GM12878 (cell line): ENCODE results near the gene TTR. TPM values are rescaled to one million over a fixed set of nuclear protein-coding genes. Genes with fewer than 3 reads are reported as not detected.
A peak's percentile ranks its signal among the peaks of the same experiment; 100 is the strongest.

Source experiments
- ATAC-seq: fragments of 200-7000 bp; cut with Tn5 transposase; 3 replicates; pipeline ENCODE4 v1.9.1; 2020; ENCODE audit warnings: mild to moderate bottlenecking, moderate library complexity
- BruUV-seq: library from RNA; stranded (reverse); fragments of 400-500 nt; replicated peaks from 2 replicates; lab custom pipeline; 2021; lab: Mats Ljungman, UMichigan
- CTCF ChIA-PET: fragments of 300-600 bp; sonication (Branson Sonifier 250); formaldehyde crosslinking; extraction: SDS; loops from one replicate; lab custom pipeline; 2021; ENCODE audit warnings: inconsistent platforms; lab: Yijun Ruan, JAX
- POLR2A ChIA-PET: fragments of 350-600 bp; formaldehyde crosslinking; extraction: SDS; loops from one replicate; lab custom pipeline; 2021; ENCODE audit warnings: inconsistent platforms; lab: Charles Lee
- RAD21 ChIA-PET: fragments of 300-600 bp; sonication (Branson Sonifier 250); formaldehyde crosslinking; loops from one replicate; lab custom pipeline; 2023; ENCODE audit warnings: antibody characterized with exemption; ENCODE audit not compliant: unreplicated experiment; lab: Charles Lee
- SMC1A ChIA-PET: fragments of 300-600 bp; sonication (Branson Sonifier 250); formaldehyde crosslinking; loops from one replicate; lab custom pipeline; 2023; ENCODE audit not compliant: unreplicated experiment, uncharacterized antibody; lab: Charles Lee
- DNase-seq: peaks from one replicate; pipeline ENCODE4 v3.0.0-alpha.2; 2011; ENCODE audit warnings: low read depth, low spot score
- FAIRE-seq: peaks from 3 replicates; lab custom pipeline; 2011; peaks lifted over from hg19 to GRCh38; lab: Jason Lieb, UNC
- H2AFZ ChIP-seq: 2 replicates; pipeline ENCODE4 v1.6.0; 2011; ENCODE audit warnings: low read depth, low read length, control low read depth; ENCODE audit not compliant: control insufficient read depth
- H3K27ac ChIP-seq: 2 replicates; pipeline ENCODE4 v1.5.1; 2011; ENCODE audit warnings: control low read depth; ENCODE audit not compliant: control insufficient read depth, insufficient read depth
- H3K27me3 ChIP-seq, 2 experiments: replicated peaks in 1 of 2; 2 replicates each; pipeline versions ENCODE4 v1.6.0 to v1.6.1; 2011; ENCODE audit warnings: low read length in 1 of 2; ENCODE audit not compliant: control insufficient read depth in 2 of 2, insufficient read depth in 2 of 2
- H3K36me3 ChIP-seq, 2 experiments: 2 replicates each; pipeline ENCODE4 v1.5.1; 2011; ENCODE audit warnings: low read length in 1 of 2; ENCODE audit not compliant: control insufficient read depth in 2 of 2, insufficient read depth in 2 of 2
- H3K4me1 ChIP-seq: 2 replicates; pipeline ENCODE4 v1.6.1; 2011; ENCODE audit warnings: mild to moderate bottlenecking, low read length, moderate library complexity, mixed read lengths; ENCODE audit not compliant: control insufficient read depth, insufficient read depth
- H3K4me2 ChIP-seq: 2 replicates; pipeline ENCODE4 v1.6.0; 2011; ENCODE audit warnings: control low read depth; ENCODE audit not compliant: control insufficient read depth, insufficient read depth
- H3K4me3 ChIP-seq: fragments of 200-600 bp; sonication (generic); 2 replicates; pipeline ENCODE4 v1.5.1; 2016
- H3K79me2 ChIP-seq: 2 replicates; pipeline ENCODE4 v1.6.0; 2011; ENCODE audit warnings: low read length; ENCODE audit not compliant: control insufficient read depth, insufficient read depth
- H3K9ac ChIP-seq: 2 replicates; pipeline ENCODE4 v1.8.0; 2011; ENCODE audit warnings: low read length, control low read depth, mixed read lengths; ENCODE audit not compliant: control insufficient read depth, insufficient read depth
- H3K9me3 ChIP-seq: replicated peaks from 3 replicates; pipeline ENCODE4 v1.5.1; 2011; ENCODE audit warnings: mild to moderate bottlenecking, low read length; ENCODE audit not compliant: control insufficient read depth, insufficient read depth
- H4K20me1 ChIP-seq: 2 replicates; pipeline ENCODE4 v1.6.0; 2011; ENCODE audit not compliant: control insufficient read depth, insufficient read depth
- HCFC1 ChIP-seq: fragments of 150-350 bp; IDR thresholded peaks from 2 replicates; pipeline ENCODE4 v1.6.1; 2014; ENCODE audit warnings: low read length
- JUND ChIP-seq: IDR thresholded peaks from 2 replicates; pipeline ENCODE4 v1.6.1; 2012; ENCODE audit warnings: low read depth, mild to moderate bottlenecking, low read length, improper control_type of control experiment, moderate library complexity
- MEF2A ChIP-seq: IDR thresholded peaks from 2 replicates; pipeline ENCODE4 v1.6.1; 2011; ENCODE audit warnings: low read depth, mild to moderate bottlenecking, low read length, moderate library complexity; ENCODE audit not compliant: insufficient read depth
- NBN ChIP-seq: fragments of 450-650 bp; IDR thresholded peaks from 2 replicates; pipeline ENCODE4 v1.6.1; 2016
- PRDM15 ChIP-seq: fragments of 450-650 bp; formaldehyde crosslinking; IDR thresholded peaks from 2 replicates; pipeline ENCODE4 v1.4.0; 2020; ENCODE audit warnings: mild to moderate bottlenecking, moderate library complexity
- SMAD1 ChIP-seq: fragments of 450-650 bp; IDR thresholded peaks from 2 replicates; pipeline ENCODE4 v1.6.1; 2018; ENCODE audit warnings: mild to moderate bottlenecking, low read depth; ENCODE audit not compliant: partially characterized antibody
- SPI1 ChIP-seq: IDR thresholded peaks from 2 replicates; pipeline ENCODE4 v1.6.1; 2011; ENCODE audit warnings: low read depth, mild to moderate bottlenecking, low read length, moderate library complexity, borderline replicate concordance; ENCODE audit not compliant: insufficient read depth
- WGBS: methylation state at CpG from one replicate; pipeline ENCODE4 v1.1.6; 2016; ENCODE audit warnings: low lambda C conversion rate; ENCODE audit not compliant: insufficient replicate concordance, insufficient coverage; ENCODE audit errors: missing lambda C conversion rate; 5-methylcytosine and 5-hydroxymethylcytosine counted together
- in situ Hi-C: fragments of 300-500 bp; cut with MboI; formaldehyde crosslinking; loops from 9 replicates; pipeline ENCODE4 v1.14.3; 2018; ENCODE audit warnings: mixed read lengths
- intact Hi-C: fragments of 100-400 bp; cut with micrococcal nuclease; formaldehyde crosslinking; loops from one replicate; pipeline ENCODE4 v1.14.2; 2022; ENCODE audit not compliant: unreplicated experiment
- polyA plus RNA-seq, 11 experiments: library from polyadenylated mRNA; depleted of rRNA in 4 of 11; unstranded in 6 of 11; stranded (reverse) in 5 of 11; fragments of >200 nt; fragmentation: Nextera tagmentation in 4 of 11; fragmentation: Illumina TruSeq in 1 of 11; extraction: Ambion mirVana in 4 of 11; extraction: Trizol in 1 of 11; gene quantifications; 1 replicate in 1 of 11; 2 replicates in 10 of 11; pipeline versions ENCODE4 v1.2.1 to v1.2.3, GENCODE V29; 2011 to 2016; ENCODE audit warnings: inconsistent platforms in 2 of 11, missing spikeins in 2 of 11, low read depth in 1 of 11
- total RNA-seq, 4 experiments: library from RNA; depleted of rRNA in 3 of 4; stranded (reverse); fragments of >200 nt in 3 of 4; fragmentation: Illumina TruSeq in 1 of 4; extraction: Trizol in 1 of 4; gene quantifications; 2 replicates each; pipeline versions ENCODE4 v1.2.1 to v1.2.3, GENCODE V29; 2013 to 2021

TTR gene
- total and polyA plus RNA-seq, 10 of the 15 experiments (the other 5 are each of a cell fraction or from before 2014, with no cell fraction given) = 0.05 to 1.2 TPM; not detected in 8

- ChIA-PET POLR2A (interaction anchor here (0.9 to 2.8 kb wide), 6 partner anchors 13 to 49 kb away, joined by 3 to 10 read pairs (median 4); no protein-coding TSS in a partner anchor), SMC1A (interaction anchor here (0.8 to 5.0 kb wide), 11 partner anchors 8 to 73 kb away, joined by 3 to 81 read pairs (median 5); no protein-coding TSS in a partner anchor), RAD21 (interaction anchor here (1.7 to 3.2 kb wide), 3 partner anchors 16 to 45 kb away, joined by 8 to 19 read pairs (median 12); no protein-coding TSS in a partner anchor), CTCF (interaction anchor here (1.2 to 5.3 kb wide), 3 partner anchors 14 to 89 kb away, joined by 3 to 34 read pairs (median 8); no protein-coding TSS in a partner anchor)
- peak overlapping the region; percentile 17 for H3K4me2 ChIP-seq
- H4K20me1 ChIP-seq = no peaks in the 10 kb centered on the region
- peak overlapping the region; percentile 18 for H2AFZ ChIP-seq
- H3K36me3 ChIP-seq = peaks cover 3 to 8% of the 10 kb centered on the region in 2 experiments; a peak in 3 of 4 replicates
- H3K9me3 ChIP-seq = peaks cover 2% of the 10 kb centered on the region
- intact Hi-C loops (loop anchor here (2.0 to 5.0 kb wide), 2 partner anchors 25 to 89 kb away; no protein-coding TSS in a partner anchor), in situ Hi-C loops (no loop called here)
- peaks cover 35% of the 10 kb centered on the region for H3K4me1 ChIP-seq
- H3K9ac ChIP-seq = peak overlapping the region; percentile 11; the same call in 1 of the 2 replicates
- WGBS = 52% methylated on average over 10 of the region's 10 CpGs
- peaks cover 4% of the 10 kb centered on the region; the same call in 1 of the 2 replicates for H3K79me2 ChIP-seq
- TF ChIP-seq JUND (no peak), MEF2A (no peak), HCFC1 (no peak), NBN (0 out of 2 replicates have a peak, but pooled peaks have one; percentile 7), PRDM15 (CRISPR knock-in tag) (no peak), SPI1 (peak; percentile 74; the same call in 1 of the 2 replicates), SMAD1 (no peak)
- FAIRE-seq (no peak), ATAC-seq (peak; percentile 63), DNase-seq (no peak)
- BruUV-seq = no TSS peak
- H3K4me3 ChIP-seq = no peak overlapping the region
- H3K27me3 ChIP-seq = no peaks in the 10 kb centered on the region
- peak overlapping the region; percentile 70 for H3K27ac ChIP-seq
Measured at GRCh38 chr18:31633392-31634330, 42.0 kb downstream of the TTR start.
